Neural crest cell (in vitro differentiated cells): ENCODE data around the gene CDH23. TPM values are rescaled to one million over a fixed set of nuclear protein-coding genes. Genes with fewer than 3 reads are reported as not detected.
"Not testable (repeated sequence)": the region's sequence is repeated elsewhere in the genome, so short reads cannot be mapped to it uniquely, and the experiment has no call there.

Source experiments
- DNase-seq: peaks from one replicate; pipeline ENCODE4 v3.0.0; 2021; ENCODE audit warnings: low read depth, mixed read lengths, low spot score
- H3K27ac Mint-ChIP-seq: one replicate; pipeline ENCODE4 v1.8.0; 2021; ENCODE audit warnings: mild to moderate bottlenecking, mixed read lengths; ENCODE audit not compliant: unreplicated experiment
- H3K27me3 Mint-ChIP-seq: 2 replicates; pipeline ENCODE4 v1.8.0; 2021; ENCODE audit warnings: low read depth, mild to moderate bottlenecking, mixed read lengths
- H3K36me3 Mint-ChIP-seq: 2 replicates; pipeline ENCODE4 v1.8.0; 2021; ENCODE audit warnings: low read depth, mild to moderate bottlenecking, mixed read lengths
- H3K4me1 Mint-ChIP-seq: 2 replicates; pipeline ENCODE4 v1.8.0; 2021; ENCODE audit warnings: mixed read lengths
- H3K4me3 Mint-ChIP-seq: one replicate; pipeline ENCODE4 v1.8.0; 2021; ENCODE audit warnings: mild to moderate bottlenecking, mixed read lengths
- H3K9me3 Mint-ChIP-seq: 2 replicates; pipeline ENCODE4 v1.8.0; 2021; ENCODE audit warnings: mixed read lengths
- total RNA-seq: library from RNA; stranded (reverse); gene quantifications from 2 replicates; pipeline ENCODE4 v1.2.1, GENCODE V29; 2021
- TF ChIP-seq, protein P1 (sequence below): fragments of 200-600 bp; sonication (generic); conservative IDR thresholded peaks from 2 replicates; pipeline ENCODE4 v1.5.0; 2021; ENCODE audit warnings: antibody characterized with exemption, mild to moderate bottlenecking

CDH23 gene
- total RNA-seq, 1 donor from 2014 or later = 2.6 TPM

DNA sequence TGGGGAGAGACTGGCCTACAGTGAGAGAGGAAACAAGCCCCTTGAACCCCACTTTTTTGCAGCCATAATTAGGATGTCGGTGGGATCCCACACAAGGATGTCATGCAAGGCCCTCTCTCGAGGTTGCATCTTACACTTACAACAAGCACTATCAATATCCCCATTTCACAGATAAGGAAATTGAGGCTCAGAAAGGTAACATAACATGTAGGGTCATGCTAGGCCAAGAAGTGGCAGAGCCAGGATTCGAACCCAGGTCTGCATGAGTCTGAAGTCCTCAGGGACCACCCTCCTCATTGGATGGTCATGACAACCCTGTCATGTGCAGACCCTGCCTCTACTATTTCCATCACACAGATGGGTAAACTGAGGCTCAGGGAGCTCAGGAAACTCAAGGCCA lies 199.4 kb downstream of the CDH23 start:
- Mint-ChIP-seq H3K4me1 (peaks cover 4% of the 10 kb centered on the region), H3K9me3 (no peaks in the 10 kb centered on the region), H3K4me3 (no peak overlapping the region), H3K27ac (no peak overlapping the region), H3K27me3 (no peaks in the 10 kb centered on the region), H3K36me3 (no peaks in the 10 kb centered on the region)
- no peak for DNase-seq
- TF ChIP-seq, protein P1, sequence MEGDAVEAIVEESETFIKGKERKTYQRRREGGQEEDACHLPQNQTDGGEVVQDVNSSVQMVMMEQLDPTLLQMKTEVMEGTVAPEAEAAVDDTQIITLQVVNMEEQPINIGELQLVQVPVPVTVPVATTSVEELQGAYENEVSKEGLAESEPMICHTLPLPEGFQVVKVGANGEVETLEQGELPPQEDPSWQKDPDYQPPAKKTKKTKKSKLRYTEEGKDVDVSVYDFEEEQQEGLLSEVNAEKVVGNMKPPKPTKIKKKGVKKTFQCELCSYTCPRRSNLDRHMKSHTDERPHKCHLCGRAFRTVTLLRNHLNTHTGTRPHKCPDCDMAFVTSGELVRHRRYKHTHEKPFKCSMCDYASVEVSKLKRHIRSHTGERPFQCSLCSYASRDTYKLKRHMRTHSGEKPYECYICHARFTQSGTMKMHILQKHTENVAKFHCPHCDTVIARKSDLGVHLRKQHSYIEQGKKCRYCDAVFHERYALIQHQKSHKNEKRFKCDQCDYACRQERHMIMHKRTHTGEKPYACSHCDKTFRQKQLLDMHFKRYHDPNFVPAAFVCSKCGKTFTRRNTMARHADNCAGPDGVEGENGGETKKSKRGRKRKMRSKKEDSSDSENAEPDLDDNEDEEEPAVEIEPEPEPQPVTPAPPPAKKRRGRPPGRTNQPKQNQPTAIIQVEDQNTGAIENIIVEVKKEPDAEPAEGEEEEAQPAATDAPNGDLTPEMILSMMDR = no peak

DNA sequence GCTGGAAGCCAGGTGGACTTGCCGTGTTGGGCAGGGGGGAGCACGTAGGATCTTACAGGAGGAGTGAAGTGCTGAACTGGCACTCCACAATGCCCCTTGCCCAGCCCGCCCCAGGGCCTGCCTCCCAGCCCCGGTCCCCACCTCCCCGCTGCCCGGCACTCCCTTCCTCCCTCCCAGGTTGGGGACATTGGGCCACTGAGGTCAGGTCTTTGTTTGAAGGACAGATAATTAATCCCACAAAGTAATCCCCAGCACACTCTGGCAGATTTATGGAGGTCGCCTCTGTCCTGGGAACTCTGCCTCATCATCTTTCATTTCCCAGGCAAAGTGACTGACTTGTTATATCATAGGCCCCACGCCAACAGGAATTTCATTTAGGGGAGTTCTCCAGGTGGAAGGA lies 200.0 kb downstream of the CDH23 start:
- no peak overlapping the region for H3K4me3 Mint-ChIP-seq
- no peak for DNase-seq
- TF ChIP-seq, protein P1 = no peak
- H3K9me3 Mint-ChIP-seq = no peaks in the 10 kb centered on the region
- no peaks in the 10 kb centered on the region for H3K36me3 Mint-ChIP-seq
- peaks cover 4% of the 10 kb centered on the region for H3K4me1 Mint-ChIP-seq
- H3K27me3 Mint-ChIP-seq = no peaks in the 10 kb centered on the region
- H3K27ac Mint-ChIP-seq = no peak overlapping the region

DNA sequence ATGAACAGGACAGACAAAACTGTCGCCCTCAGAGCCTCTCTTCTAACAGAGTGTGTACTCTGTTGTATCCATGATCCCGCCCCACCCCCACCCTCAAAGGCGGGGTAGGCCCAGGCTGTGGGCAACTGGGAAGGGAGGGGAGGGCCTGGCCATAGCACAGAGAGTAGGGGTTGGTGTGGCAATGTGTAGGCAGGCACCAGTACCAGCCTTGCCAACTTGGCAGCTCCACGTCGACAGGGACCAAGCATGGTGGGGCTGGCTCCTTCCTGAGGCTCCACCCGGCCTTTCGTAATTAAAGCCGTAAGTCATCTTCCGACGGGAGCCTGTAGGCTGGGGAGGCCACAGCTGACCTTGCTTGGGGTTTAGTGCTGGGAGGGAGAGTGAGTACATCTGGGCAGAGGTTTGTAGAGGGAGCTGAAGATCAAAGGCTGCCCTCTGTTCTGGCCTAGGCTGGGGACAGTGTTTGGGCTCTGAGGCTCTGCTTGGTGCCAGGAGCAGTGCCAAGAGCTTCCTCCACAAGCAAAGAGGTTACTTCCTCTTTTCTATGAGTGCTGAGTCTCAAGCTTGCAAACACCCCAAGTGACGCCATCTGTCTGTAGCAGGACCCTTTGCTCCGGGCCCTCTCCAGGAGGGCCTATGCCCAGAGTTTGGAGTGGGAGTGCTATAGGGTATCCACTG lies 201.2 kb downstream of the CDH23 start:
- H3K9me3 Mint-ChIP-seq = no peaks in the 10 kb centered on the region
- H3K4me1 Mint-ChIP-seq = peaks cover 9% of the 10 kb centered on the region
- no peak overlapping the region for H3K4me3 Mint-ChIP-seq
- no peak overlapping the region for H3K27ac Mint-ChIP-seq
- no peak for DNase-seq
- TF ChIP-seq, protein P1 = no peak
- no peaks in the 10 kb centered on the region for H3K36me3 Mint-ChIP-seq
- no peaks in the 10 kb centered on the region for H3K27me3 Mint-ChIP-seq

DNA sequence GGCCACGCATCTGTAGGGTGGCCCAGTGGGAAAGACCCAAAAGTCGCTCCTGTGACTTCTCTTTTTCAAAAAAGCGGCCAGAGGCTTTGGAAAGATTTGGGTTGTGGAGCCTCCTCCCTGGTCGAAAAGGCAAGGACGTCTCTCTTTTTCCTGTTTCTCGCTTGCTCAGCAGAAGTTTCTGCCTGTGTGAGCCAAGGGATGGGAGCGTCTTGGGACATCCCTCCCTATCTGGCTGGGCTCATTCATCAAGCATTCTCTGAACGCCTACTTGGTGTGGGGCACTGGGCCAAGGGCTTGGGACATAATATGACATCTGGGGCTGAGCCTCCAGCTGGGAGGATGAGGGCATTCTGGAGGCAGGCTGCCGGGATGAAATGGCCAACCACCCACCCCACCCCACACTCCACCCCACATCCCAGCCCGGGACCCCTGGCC lies 201.9 kb downstream of the CDH23 start:
- H3K9me3 Mint-ChIP-seq = no peaks in the 10 kb centered on the region
- DNase-seq = no peak
- H3K4me3 Mint-ChIP-seq = no peak overlapping the region
- H3K4me1 Mint-ChIP-seq = peaks cover 13% of the 10 kb centered on the region
- H3K36me3 Mint-ChIP-seq = no peaks in the 10 kb centered on the region
- TF ChIP-seq, protein P1 = no peak
- H3K27ac Mint-ChIP-seq = no peak overlapping the region
- H3K27me3 Mint-ChIP-seq = no peaks in the 10 kb centered on the region

DNA sequence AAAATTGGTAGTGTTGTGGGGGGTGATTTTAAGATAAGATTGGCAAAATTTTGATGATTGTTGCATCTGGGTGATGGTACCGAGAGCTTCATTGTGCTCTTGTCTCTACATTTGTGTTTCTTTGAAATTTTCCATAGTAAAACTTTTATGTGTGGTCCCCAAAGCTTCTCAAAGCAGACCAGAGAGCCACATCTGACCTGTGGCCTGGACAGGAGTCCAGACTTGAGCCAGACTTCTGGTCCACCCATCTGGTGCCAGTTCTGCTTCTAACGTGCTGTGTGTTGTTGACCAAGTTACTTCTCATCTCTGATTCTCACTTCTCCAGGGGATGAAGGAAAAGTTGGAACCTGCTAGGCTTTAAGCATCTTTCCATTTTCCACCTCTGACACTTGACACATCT lies 202.8 kb downstream of the CDH23 start:
- peaks cover 13% of the 10 kb centered on the region for H3K4me1 Mint-ChIP-seq
- H3K27me3 Mint-ChIP-seq = no peaks in the 10 kb centered on the region
- no peak overlapping the region for H3K4me3 Mint-ChIP-seq
- H3K27ac Mint-ChIP-seq = no peak overlapping the region
- TF ChIP-seq, protein P1 = no peak
- no peak for DNase-seq
- no peaks in the 10 kb centered on the region for H3K36me3 Mint-ChIP-seq
- no peaks in the 10 kb centered on the region for H3K9me3 Mint-ChIP-seq

DNA sequence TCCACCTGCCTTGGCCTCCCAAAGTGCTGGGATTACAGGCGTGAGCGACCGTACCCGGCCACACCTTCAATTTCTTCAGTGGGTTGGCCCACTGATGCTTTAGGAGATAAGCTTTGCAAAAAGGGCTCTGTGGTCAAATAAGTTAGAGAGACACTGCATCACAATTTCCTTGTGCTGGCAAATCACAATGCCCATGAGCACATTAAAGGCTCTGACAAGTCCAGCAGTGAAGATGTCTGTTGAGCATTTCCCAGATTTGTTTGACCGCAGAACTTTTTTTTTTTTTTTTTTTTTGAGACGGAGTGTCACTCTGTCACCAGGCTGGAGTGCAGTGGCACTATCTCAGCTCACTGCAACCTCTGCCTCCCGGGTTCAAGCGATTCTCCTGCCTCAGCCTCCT lies 203.5 kb downstream of the CDH23 start:
- H3K9me3 Mint-ChIP-seq, H3K27me3 Mint-ChIP-seq, H3K27ac Mint-ChIP-seq, DNase-seq, H3K4me3 Mint-ChIP-seq, H3K36me3 Mint-ChIP-seq: not testable (repeated sequence)
- peaks cover 18% of the 10 kb centered on the region for H3K4me1 Mint-ChIP-seq
